Measurements from ENCODE around the gene MMP27.

The MMP27 gene

GRCh38 chr11:102719620-102720277 lies 14.2 kb upstream of the MMP27 start:
- Histone ChIP-seq H3K36me3 (replicated peaks) (no peaks in the 10 kb centered on the region), H3K27me3 (replicated peaks) (no peaks in the 10 kb centered on the region), H3K27ac (no peak overlapping the region), H3K4me3 (ENCODE audit: low read depth, low read length) (no peak overlapping the region)
- no peak for TF ChIP-seq CTCF (IDR thresholded peaks at IDR 0.05; ENCODE audit: low read depth, low read length, missing control alignments)
- in situ Hi-C loops (cut with HindIII; ENCODE audit: low pct_ligation_motif_present, low sequenced_read_pairs): no loop called here
- no peak for DNase-seq

GRCh38 chr11:102717280-102717679 lies 11.7 kb upstream of the MMP27 start:
- no peak overlapping the region for H3K4me3 ChIP-seq (ENCODE audit: low read depth, low read length)
- no peaks in the 10 kb centered on the region for H3K27me3 ChIP-seq (replicated peaks)
- DNase-seq: no peak
- H3K36me3 ChIP-seq (replicated peaks): no peaks in the 10 kb centered on the region
- in situ Hi-C loops (cut with HindIII; ENCODE audit: low pct_ligation_motif_present, low sequenced_read_pairs): no loop called here
- H3K27ac ChIP-seq: no peak overlapping the region
- no peak for TF ChIP-seq CTCF (IDR thresholded peaks at IDR 0.05; ENCODE audit: low read depth, low read length, missing control alignments)

GRCh38 chr11:102716527-102716926 lies 11.0 kb upstream of the MMP27 start:
- TF ChIP-seq CTCF (IDR thresholded peaks at IDR 0.05; ENCODE audit: low read depth, low read length, missing control alignments): no peak
- Histone ChIP-seq H3K27ac (no peak overlapping the region), H3K27me3 (replicated peaks) (no peaks in the 10 kb centered on the region), H3K36me3 (replicated peaks) (no peaks in the 10 kb centered on the region), H3K4me3 (ENCODE audit: low read depth, low read length) (no peak overlapping the region)
- in situ Hi-C loops (cut with HindIII; ENCODE audit: low pct_ligation_motif_present, low sequenced_read_pairs): no loop called here
- no peak for DNase-seq

- Histone ChIP-seq H3K27me3 (replicated peaks) (no peaks in the 10 kb centered on the region), H3K4me3 (ENCODE audit: low read depth, low read length) (no peak overlapping the region), H3K36me3 (replicated peaks) (no peaks in the 10 kb centered on the region), H3K27ac (no peak overlapping the region)
- in situ Hi-C loops (cut with HindIII; ENCODE audit: low pct_ligation_motif_present, low sequenced_read_pairs): no loop called here
- DNase-seq: no peak
- TF ChIP-seq CTCF (IDR thresholded peaks at IDR 0.05; ENCODE audit: low read depth, low read length, missing control alignments): no peak
These were observed 6.6 kb upstream of the MMP27 start for GRCh38 chr11:102712137-102712536.

- no peak for DNase-seq
- in situ Hi-C loops (cut with HindIII; ENCODE audit: low pct_ligation_motif_present, low sequenced_read_pairs): no loop called here
- no peak for TF ChIP-seq CTCF (IDR thresholded peaks at IDR 0.05; ENCODE audit: low read depth, low read length, missing control alignments)
- H3K27ac ChIP-seq: no peak overlapping the region
- no peaks in the 10 kb centered on the region for H3K27me3 ChIP-seq (replicated peaks)
- H3K36me3 ChIP-seq (replicated peaks): no peaks in the 10 kb centered on the region
- H3K4me3 ChIP-seq (ENCODE audit: low read depth, low read length): no peak overlapping the region
These were observed 3.8 kb upstream of the MMP27 start for GRCh38 chr11:102709201-102709945.
